PC-9 (cell line): ENCODE measurements around the gene CTBS. TPM values are rescaled to one million over a fixed set of nuclear protein-coding genes. Genes with fewer than 3 reads are reported as not detected.

Experiments used
- BruUV-seq: library from RNA; stranded (reverse); fragments of 400-500 nt; replicated peaks from 2 replicates; lab custom pipeline; 2021; lab: Mats Ljungman, UMichigan
- CTCF ChIA-PET: fragments of 300-600 bp; sonication (Branson Sonifier 250); formaldehyde crosslinking; loops from one replicate; lab custom pipeline; 2022; ENCODE audit warnings: antibody characterized with exemption; lab: Charles Lee
- POLR2A ChIA-PET: fragments of 300-600 bp; sonication (Branson Sonifier 250); formaldehyde crosslinking; loops from one replicate; lab custom pipeline; 2022; ENCODE audit warnings: antibody characterized with exemption; ENCODE audit not compliant: unreplicated experiment; lab: Charles Lee
- DNase-seq, 2 experiments: peaks; one replicate each; pipeline versions ENCODE4 v3.0.0 to v3.0.0-alpha.2; 2015 to 2022; ENCODE audit warnings: mixed read lengths in 1 of 2
- H2AFZ ChIP-seq: fragments of 200-600 bp; sonication (generic); 2 replicates; pipeline ENCODE4 v1.8.1; 2017; ENCODE audit warnings: antibody characterized with exemption
- H3F3A ChIP-seq: fragments of 200-600 bp; sonication (generic); 2 replicates; pipeline ENCODE4 v1.8.1; 2017; ENCODE audit warnings: antibody characterized with exemption, mild to moderate bottlenecking, low read depth; ENCODE audit not compliant: insufficient read depth
- H3K27ac ChIP-seq: fragments of 200-600 bp; sonication (generic); 2 replicates; pipeline ENCODE4 v1.6.1; 2016; ENCODE audit warnings: mixed run types
- H3K27me3 ChIP-seq: fragments of 200-600 bp; sonication (generic); 2 replicates; pipeline ENCODE4 v1.6.1; 2016; ENCODE audit warnings: low read depth, mixed run types; ENCODE audit not compliant: insufficient read depth
- H3K36me3 ChIP-seq: fragments of 200-600 bp; sonication (generic); 2 replicates; pipeline ENCODE4 v1.6.1; 2016; ENCODE audit warnings: low read depth, mixed run types
- H3K4me1 ChIP-seq: fragments of 200-600 bp; sonication (generic); replicated peaks from 2 replicates; pipeline ENCODE4 v1.6.1; 2016; ENCODE audit warnings: mixed run types; ENCODE audit not compliant: insufficient read depth
- H3K4me2 ChIP-seq: fragments of 200-600 bp; sonication (generic); 2 replicates; pipeline ENCODE4 v1.6.1; 2017; ENCODE audit warnings: mixed run types
- H3K4me3 ChIP-seq: fragments of 200-600 bp; sonication (generic); 2 replicates; pipeline ENCODE4 v1.6.1; 2016; ENCODE audit warnings: mixed run types
- H3K79me2 ChIP-seq: fragments of 200-600 bp; sonication (generic); 2 replicates; pipeline ENCODE4 v1.6.1; 2017; ENCODE audit warnings: low read depth, mixed run types
- H3K9me2 ChIP-seq: fragments of 200-600 bp; sonication (generic); 2 replicates; pipeline ENCODE4 v1.8.1; 2017; ENCODE audit warnings: mild to moderate bottlenecking; ENCODE audit not compliant: insufficient read depth
- H3K9me3 ChIP-seq: fragments of 200-600 bp; sonication (generic); 2 replicates; pipeline ENCODE4 v1.8.1; 2016; ENCODE audit warnings: low read depth; ENCODE audit not compliant: insufficient read depth
- H4K20me1 ChIP-seq: fragments of 200-600 bp; sonication (generic); 2 replicates; pipeline ENCODE4 v1.8.1; 2017; ENCODE audit not compliant: insufficient read depth
- CTCF ChIP-seq: fragments of 200-600 bp; sonication (generic); conservative IDR thresholded peaks from 2 replicates; pipeline ENCODE4 v1.6.1; 2017; ENCODE audit warnings: mixed run types, antibody characterized with exemption, mild to moderate bottlenecking, moderate library complexity
- EZH2 ChIP-seq: fragments of 200-600 bp; sonication (generic); IDR thresholded peaks from 2 replicates; pipeline ENCODE4 v1.8.0; 2017; ENCODE audit warnings: antibody characterized with exemption, low read depth
- intact Hi-C: fragments of 100-400 bp; cut with micrococcal nuclease; formaldehyde crosslinking; loops from one replicate; pipeline ENCODE4 v1.10.0; 2022; ENCODE audit not compliant: unreplicated experiment
- total RNA-seq: library from RNA; stranded (reverse); gene quantifications from 2 replicates; pipeline ENCODE4 v1.2.3, GENCODE V29; 2021

Gene CTBS
- total RNA-seq, 1 experiment from 2014 or later: 20.2 TPM

DNA sequence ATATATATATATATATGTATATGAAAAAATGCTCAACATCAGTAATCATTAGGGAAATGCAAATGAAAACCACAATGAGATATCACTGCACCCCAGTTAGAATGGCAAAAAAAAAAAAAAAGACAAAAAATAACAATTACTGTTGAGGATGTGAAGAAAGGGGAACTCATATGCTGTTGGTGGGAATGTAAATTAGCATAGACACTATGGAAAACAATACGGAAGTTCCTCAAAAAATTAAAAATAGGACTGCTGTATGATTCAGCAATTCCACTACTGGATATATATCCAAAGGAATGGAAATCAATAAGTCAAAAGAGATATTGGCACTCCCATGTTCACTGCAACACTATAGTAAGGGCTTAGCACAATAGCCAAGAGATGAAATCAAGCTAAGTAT lies 41.5 kb upstream of the CTBS start:
- Histone ChIP-seq H3K79me2 (no peaks in the 10 kb centered on the region), H3K4me2 (no peak overlapping the region), H3K27me3 (no peaks in the 10 kb centered on the region), H4K20me1 (no peaks in the 10 kb centered on the region), H3K9me3 (0 out of 2 replicates have a peak, but pooled peaks cover 9% of the 10 kb centered on the region), H3K27ac (no peak overlapping the region), H3F3A (no peaks in the 10 kb centered on the region), H3K36me3 (no peaks in the 10 kb centered on the region), H3K9me2 (no peaks in the 10 kb centered on the region), H3K4me3 (no peak overlapping the region), H2AFZ (no peak overlapping the region), H3K4me1 (peaks cover 10% of the 10 kb centered on the region)
- DNase-seq: no peak
- TF ChIP-seq EZH2 (no peak), CTCF (no peak)
- intact Hi-C loops: no loop called here
- ChIA-PET CTCF (no interaction called here), POLR2A (interaction anchor here (0.7 kb wide), 1 partner anchor 469 kb away, joined by 4 read pairs; no protein-coding TSS in a partner anchor)
- BruUV-seq: no TSS peak

GRCh38 chr1:84613887-84614286 lies 39.6 kb upstream of the CTBS start:
- BruUV-seq: no TSS peak
- CTCF ChIA-PET: no interaction called here
- POLR2A ChIA-PET: no interaction called here

DNA sequence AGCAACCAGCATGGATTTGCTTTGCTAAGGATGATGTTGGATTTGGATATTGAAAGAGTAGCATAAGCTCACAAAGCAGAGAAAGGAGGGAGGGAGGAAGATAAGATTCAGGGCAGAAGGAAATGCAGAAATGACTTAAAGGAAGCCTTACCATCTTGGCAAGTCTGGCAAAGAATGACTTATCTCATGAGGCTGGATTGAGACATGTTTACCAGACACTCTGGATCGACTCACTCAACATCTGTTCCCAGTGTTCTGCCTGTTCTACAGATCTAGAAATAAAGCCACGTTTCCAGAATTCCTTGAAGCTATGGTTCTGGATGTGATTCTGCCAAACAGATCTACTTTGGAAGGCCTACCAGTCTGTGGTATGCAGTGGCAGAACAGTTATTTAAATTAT lies 38.8 kb upstream of the CTBS start:
- ChIA-PET POLR2A (no interaction called here), CTCF (no interaction called here)
- intact Hi-C loops: no loop called here
- no peak for DNase-seq
- H3K9me2 ChIP-seq: no peaks in the 10 kb centered on the region
- H2AFZ ChIP-seq: no peak overlapping the region
- H3K27ac ChIP-seq: no peak overlapping the region
- no peaks in the 10 kb centered on the region for H4K20me1 ChIP-seq
- TF ChIP-seq CTCF (no peak), EZH2 (no peak)
- H3K4me2 ChIP-seq: no peak overlapping the region
- no peaks in the 10 kb centered on the region for H3K36me3 ChIP-seq
- H3K79me2 ChIP-seq: no peaks in the 10 kb centered on the region
- no TSS peak for BruUV-seq
- H3K27me3 ChIP-seq: no peaks in the 10 kb centered on the region
- H3K4me3 ChIP-seq: no peak overlapping the region
- 0 out of 2 replicates have a peak, but pooled peaks cover 9% of the 10 kb centered on the region for H3K9me3 ChIP-seq
- no peaks in the 10 kb centered on the region for H3K4me1 ChIP-seq
- H3F3A ChIP-seq: no peaks in the 10 kb centered on the region

More at GRCh38 chr1:84613887-84614286, 39.6 kb upstream of the CTBS start:
- no peaks in the 10 kb centered on the region for H3K79me2 ChIP-seq
- no peaks in the 10 kb centered on the region for H4K20me1 ChIP-seq
- H3K9me2 ChIP-seq: no peaks in the 10 kb centered on the region
- H3K27me3 ChIP-seq: no peaks in the 10 kb centered on the region
- no peak for DNase-seq
- intact Hi-C loops: no loop called here
- no peak overlapping the region for H3K4me3 ChIP-seq
- H3K4me2 ChIP-seq: no peak overlapping the region
- H3K27ac ChIP-seq: no peak overlapping the region
- H2AFZ ChIP-seq: no peak overlapping the region
- 0 out of 2 replicates have a peak, but pooled peaks cover 9% of the 10 kb centered on the region for H3K9me3 ChIP-seq
- no peak for TF ChIP-seq CTCF
- TF ChIP-seq EZH2: no peak
- no peaks in the 10 kb centered on the region for H3K4me1 ChIP-seq
- H3K36me3 ChIP-seq: no peaks in the 10 kb centered on the region
- no peaks in the 10 kb centered on the region for H3F3A ChIP-seq
